Esophagus squamous epithelium (tissue), 5 donors: ENCODE data around the gene FBXW11. TPM values are rescaled to one million over a fixed set of nuclear protein-coding genes. Genes with fewer than 3 reads are reported as not detected.

Experiments used
- DNase-seq: peaks from one replicate; lab custom pipeline; 2025; lab: John Stamatoyannopoulos, UW
- H3K27ac ChIP-seq, 4 donors: fragments of 200-600 bp; sonication (generic); one replicate each; pipeline ENCODE4 v1.5.1; 2016 to 2019; ENCODE audit warnings: mild to moderate bottlenecking in 1 of 4
- H3K27me3 ChIP-seq, 4 donors: fragments of 200-600 bp; sonication (generic); 1 replicate in 3 of 4; 2 replicates in 1 of 4; pipeline versions ENCODE4 v1.5.1 to v1.6.0; 2017 to 2021; ENCODE audit warnings: antibody characterized with exemption in 1 of 4
- H3K36me3 ChIP-seq, 3 donors: fragments of 200-600 bp; sonication (generic); one replicate each; pipeline ENCODE4 v1.5.1; 2016 to 2019
- H3K4me1 ChIP-seq, 3 donors: fragments of 200-600 bp; sonication (generic); one replicate each; pipeline ENCODE4 v1.5.1; 2017 to 2019
- H3K4me3 ChIP-seq, 4 donors: fragments of 200-600 bp; sonication (generic); 1 replicate in 3 of 4; 2 replicates in 1 of 4; pipeline ENCODE4 v1.5.1; 2016 to 2019; ENCODE audit warnings: mild to moderate bottlenecking in 2 of 4, moderate library complexity in 1 of 4
- H3K9me3 ChIP-seq, 3 donors: fragments of 200-600 bp; sonication (generic); one replicate each; pipeline ENCODE4 v1.5.1; 2016 to 2019
- POLR2A ChIP-seq, 4 donors: fragments of 450-650 bp; IDR thresholded peaks; one replicate each; pipeline ENCODE4 v1.6.1; 2017; ENCODE audit warnings: antibody characterized with exemption in 4 of 4, mild to moderate bottlenecking in 4 of 4, moderate library complexity in 3 of 4
- WGBS, 2 donors: methylation state at CpG; one replicate each; pipeline ENCODE4 v1.1.5; 2018; 5-methylcytosine and 5-hydroxymethylcytosine counted together
- intact Hi-C: fragments of 100-400 bp; cut with DNase I; formaldehyde crosslinking; loops from one replicate; pipeline ENCODE4 v1.15.0; 2022
- total RNA-seq, 4 donors: library from RNA; depleted of rRNA; stranded (reverse); fragments of >200 nt; gene quantifications; one replicate each; pipeline ENCODE4 v1.1.0, GENCODE V29; 2016
- TF ChIP-seq, protein P1 (sequence below), 6 experiments: fragments of 450-650 bp in 4 of 6; fragments of 200-600 bp in 2 of 6; sonication (generic) in 2 of 6; IDR thresholded peaks; one replicate each; pipeline ENCODE4 v1.5.1; 2016 to 2019; ENCODE audit warnings: antibody characterized with exemption in 6 of 6, mild to moderate bottlenecking in 4 of 6, moderate library complexity in 4 of 6
- donor health status: DM: yes; HTN: yes; CAD: no.

Gene FBXW11
- total RNA-seq, 4 donors from 2014 or later: 43.5 to 63.2 (median 49.0) TPM

DNA sequence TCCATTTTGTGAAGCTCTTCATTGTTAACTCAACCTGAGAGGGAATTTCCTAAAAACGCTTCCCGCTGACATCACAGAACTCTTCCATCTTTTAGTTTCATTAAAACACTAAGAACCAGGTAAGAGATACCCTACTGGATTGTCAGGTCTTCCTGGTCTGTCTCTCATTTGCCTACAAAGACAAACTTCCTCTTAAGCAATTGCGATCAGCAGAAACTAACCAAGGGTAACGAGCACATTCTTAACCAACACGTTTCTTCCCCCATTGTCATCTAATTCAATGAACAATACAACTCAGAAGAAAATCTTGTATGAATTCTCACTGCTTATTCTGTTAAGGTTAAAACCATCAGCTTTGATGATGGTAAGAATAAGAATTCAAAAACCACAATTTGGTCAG lies 6.6 kb downstream of the FBXW11 start:
- no peaks in the 10 kb centered on the region for H3K9me3 ChIP-seq
- no peak overlapping the region for H3K4me3 ChIP-seq
- peak overlapping the region in 3 of 4 donors; percentile 19 to 45 (median 38) for H3K27ac ChIP-seq
- TF ChIP-seq, protein P1, sequence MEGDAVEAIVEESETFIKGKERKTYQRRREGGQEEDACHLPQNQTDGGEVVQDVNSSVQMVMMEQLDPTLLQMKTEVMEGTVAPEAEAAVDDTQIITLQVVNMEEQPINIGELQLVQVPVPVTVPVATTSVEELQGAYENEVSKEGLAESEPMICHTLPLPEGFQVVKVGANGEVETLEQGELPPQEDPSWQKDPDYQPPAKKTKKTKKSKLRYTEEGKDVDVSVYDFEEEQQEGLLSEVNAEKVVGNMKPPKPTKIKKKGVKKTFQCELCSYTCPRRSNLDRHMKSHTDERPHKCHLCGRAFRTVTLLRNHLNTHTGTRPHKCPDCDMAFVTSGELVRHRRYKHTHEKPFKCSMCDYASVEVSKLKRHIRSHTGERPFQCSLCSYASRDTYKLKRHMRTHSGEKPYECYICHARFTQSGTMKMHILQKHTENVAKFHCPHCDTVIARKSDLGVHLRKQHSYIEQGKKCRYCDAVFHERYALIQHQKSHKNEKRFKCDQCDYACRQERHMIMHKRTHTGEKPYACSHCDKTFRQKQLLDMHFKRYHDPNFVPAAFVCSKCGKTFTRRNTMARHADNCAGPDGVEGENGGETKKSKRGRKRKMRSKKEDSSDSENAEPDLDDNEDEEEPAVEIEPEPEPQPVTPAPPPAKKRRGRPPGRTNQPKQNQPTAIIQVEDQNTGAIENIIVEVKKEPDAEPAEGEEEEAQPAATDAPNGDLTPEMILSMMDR (IDR thresholded peaks at IDR 0.05): no peak
- TF ChIP-seq POLR2A (IDR thresholded peaks at IDR 0.05): no peak
- no peaks in the 10 kb centered on the region for H3K27me3 ChIP-seq
- DNase-seq: no peak
- peaks cover 17 to 85% (median 52%) of the 10 kb centered on the region in 3 donors for H3K4me1 ChIP-seq
- peaks cover 0 to 17% (median 0%) of the 10 kb centered on the region in 3 donors for H3K36me3 ChIP-seq
- WGBS, 2 donors: 61 to 70% methylated on average over 5 of the region's 5 CpGs
- intact Hi-C loops: no loop called here

DNA sequence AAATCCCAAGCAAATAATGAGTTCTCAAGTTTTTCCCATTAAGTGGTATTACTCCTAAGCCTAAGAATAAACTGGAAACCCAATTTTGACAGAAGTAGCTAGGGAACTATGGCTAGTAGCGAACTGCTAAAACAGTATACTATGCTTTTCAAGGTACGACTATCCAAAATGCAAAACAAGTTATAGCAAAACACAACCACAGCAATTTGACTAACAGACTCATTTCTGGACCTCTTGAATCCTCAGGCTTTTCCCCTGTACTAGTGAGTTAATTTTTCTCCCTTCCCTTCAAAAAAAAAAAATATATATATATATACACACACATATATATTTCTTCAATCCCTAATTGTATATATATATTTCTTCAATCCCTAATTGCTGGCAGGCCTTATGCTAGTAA lies 7.3 kb downstream of the FBXW11 start:
- intact Hi-C loops: no loop called here
- 59 to 74% methylated on average over 2 of the region's 2 CpGs for WGBS, 2 donors

DNA sequence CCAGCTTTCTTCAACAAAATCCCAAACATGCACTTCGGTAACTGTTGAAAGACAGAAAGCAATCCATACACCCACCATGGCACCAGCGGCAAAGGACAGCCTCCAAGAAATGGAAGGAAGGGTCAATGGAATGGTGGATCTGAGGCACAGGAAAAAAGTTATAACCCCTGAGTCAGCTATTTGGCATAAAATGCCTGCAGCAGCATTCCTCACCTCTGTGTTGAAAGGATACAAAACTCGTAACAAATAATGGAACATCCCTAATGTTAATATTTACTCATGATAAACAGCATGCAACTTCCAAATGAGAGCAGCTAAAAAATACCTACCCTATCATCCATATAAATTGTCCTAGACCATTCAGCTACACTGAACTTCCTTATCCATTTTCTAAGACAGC lies 9.4 kb downstream of the FBXW11 start:
- peaks cover 0 to 17% (median 0%) of the 10 kb centered on the region in 3 donors for H3K36me3 ChIP-seq
- no peak for DNase-seq
- WGBS, 2 donors: 68 to 71% methylated on average over 3 of the region's 3 CpGs
- H3K4me3 ChIP-seq: no peak overlapping the region
- intact Hi-C loops: no loop called here
- H3K27ac ChIP-seq: no peak overlapping the region
- H3K9me3 ChIP-seq: no peaks in the 10 kb centered on the region
- TF ChIP-seq, protein P1 (IDR thresholded peaks at IDR 0.05): no peak
- no peak for TF ChIP-seq POLR2A (IDR thresholded peaks at IDR 0.05)
- H3K27me3 ChIP-seq: no peaks in the 10 kb centered on the region
- peaks cover 10 to 77% (median 35%) of the 10 kb centered on the region in 3 donors for H3K4me1 ChIP-seq

More for the DNA sequence above, 7.3 kb downstream of the FBXW11 start:
- no peak for DNase-seq
- H3K36me3 ChIP-seq: peaks cover 0 to 17% (median 0%) of the 10 kb centered on the region in 3 donors
- H3K4me1 ChIP-seq: peaks cover 12 to 78% (median 46%) of the 10 kb centered on the region in 3 donors
- no peaks in the 10 kb centered on the region for H3K27me3 ChIP-seq
- TF ChIP-seq, protein P1 (IDR thresholded peaks at IDR 0.05): no peak
- TF ChIP-seq POLR2A (IDR thresholded peaks at IDR 0.05): no peak
- H3K9me3 ChIP-seq: no peaks in the 10 kb centered on the region
- H3K27ac ChIP-seq: peak overlapping the region in 2 of 4 donors; percentile 38 to 45
- H3K4me3 ChIP-seq: no peak overlapping the region

DNA sequence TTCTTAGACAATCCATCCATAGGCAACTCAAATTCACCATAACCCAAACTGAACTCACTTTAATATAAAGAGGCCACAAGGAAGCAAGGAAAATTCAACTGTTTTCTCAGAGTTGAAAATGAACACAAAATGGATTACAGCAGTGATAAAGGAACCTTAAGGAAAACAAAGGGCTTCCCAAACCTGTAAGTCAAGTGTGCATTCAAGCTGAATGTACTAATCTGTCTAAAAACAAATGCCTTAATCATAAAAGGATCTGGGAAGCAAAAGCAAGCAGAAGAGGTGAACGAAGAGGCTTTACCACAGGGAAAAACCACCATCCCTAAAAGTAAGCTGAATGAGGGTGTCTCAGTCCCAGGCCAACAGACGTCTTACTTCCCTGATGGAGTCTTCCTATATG lies 13.6 kb downstream of the FBXW11 start:
- Histone ChIP-seq H3K27me3 (no peaks in the 10 kb centered on the region), H3K9me3 (no peaks in the 10 kb centered on the region), H3K4me3 (no peak overlapping the region), H3K27ac (peak overlapping the region in 3 of 4 donors; percentile 35 to 62 (median 47)), H3K4me1 (peaks cover 11 to 74% (median 29%) of the 10 kb centered on the region in 3 donors), H3K36me3 (peaks cover 0 to 17% (median 0%) of the 10 kb centered on the region in 3 donors)
- no peak for TF ChIP-seq POLR2A (IDR thresholded peaks at IDR 0.05)
- TF ChIP-seq, protein P1 (IDR thresholded peaks at IDR 0.05): no peak
- WGBS, 2 donors: 32 to 73% methylated on average over 2 of the region's 2 CpGs
- intact Hi-C loops: no loop called here
- no peak for DNase-seq

DNA sequence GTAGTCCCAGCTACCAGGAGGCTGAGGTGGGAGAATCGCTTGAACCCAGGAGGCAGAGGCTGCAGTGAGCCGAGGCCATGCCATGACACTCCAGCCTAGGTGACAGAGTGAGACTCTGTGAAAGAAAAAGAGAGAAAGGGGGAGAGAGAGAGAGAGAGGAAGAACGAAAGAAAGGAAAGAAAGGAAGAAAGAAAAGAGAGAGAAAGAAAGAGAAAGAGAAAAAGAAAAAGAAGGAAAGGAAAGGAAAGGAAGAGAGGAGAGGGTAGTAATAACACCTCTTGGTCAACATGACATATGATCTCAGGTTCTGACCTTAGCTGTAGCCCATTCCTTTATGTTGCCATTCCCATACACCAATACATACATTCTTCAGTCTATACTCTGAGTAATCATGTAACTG lies 14.1 kb downstream of the FBXW11 start:
- peak overlapping the region in 3 of 4 donors; percentile 35 to 62 (median 47) for H3K27ac ChIP-seq
- no peak overlapping the region for H3K4me3 ChIP-seq
- TF ChIP-seq POLR2A (IDR thresholded peaks at IDR 0.05): no peak
- TF ChIP-seq, protein P1 (IDR thresholded peaks at IDR 0.05): no peak
- peaks cover 0 to 17% (median 0%) of the 10 kb centered on the region in 3 donors for H3K36me3 ChIP-seq
- 90 to 94% methylated on average over 3 of the region's 3 CpGs for WGBS, 2 donors
- no peaks in the 10 kb centered on the region for H3K27me3 ChIP-seq
- H3K4me1 ChIP-seq: peaks cover 11 to 69% (median 26%) of the 10 kb centered on the region in 3 donors
- intact Hi-C loops: no loop called here
- DNase-seq: no peak
- no peaks in the 10 kb centered on the region for H3K9me3 ChIP-seq
